Loucy (cell line): ENCODE data around the gene RC3H2.
A peak's percentile ranks its signal among the peaks of the same experiment; 100 is the strongest.

Experiments used
- H2AFZ ChIP-seq: fragments of 200-600 bp; sonication (generic); 2 replicates; pipeline ENCODE4 v1.6.0; 2016; ENCODE audit warnings: antibody characterized with exemption, mild to moderate bottlenecking, low read length, moderate library complexity
- H3F3A ChIP-seq: fragments of 200-600 bp; 2 replicates; pipeline ENCODE4 v1.6.0; 2016; ENCODE audit warnings: antibody characterized with exemption, low read depth, mild to moderate bottlenecking
- H3K27me3 ChIP-seq: fragments of 200-600 bp; sonication (generic); 2 replicates; pipeline ENCODE4 v1.6.1; 2014; ENCODE audit warnings: low read length, mild to moderate bottlenecking; ENCODE audit not compliant: insufficient read depth, poor library complexity, severe bottlenecking
- H3K36me3 ChIP-seq: fragments of 200-600 bp; sonication (generic); 2 replicates; pipeline ENCODE4 v1.6.1; 2016; ENCODE audit warnings: low read length; ENCODE audit not compliant: insufficient read depth
- H3K4me1 ChIP-seq: fragments of 200-600 bp; sonication (generic); 2 replicates; pipeline ENCODE4 v1.5.1; 2014; ENCODE audit warnings: low read length, mild to moderate bottlenecking; ENCODE audit not compliant: insufficient read depth, poor library complexity, severe bottlenecking
- H3K4me2 ChIP-seq: fragments of 200-600 bp; sonication (generic); 2 replicates; pipeline ENCODE4 v1.6.0; 2014; ENCODE audit warnings: antibody characterized with exemption, low read length, low read depth, mild to moderate bottlenecking; ENCODE audit not compliant: poor library complexity, severe bottlenecking
- H3K4me3 ChIP-seq: fragments of 200-600 bp; sonication (generic); 2 replicates; pipeline ENCODE4 v1.5.1; 2014; ENCODE audit warnings: low read length, mild to moderate bottlenecking, mixed read lengths; ENCODE audit not compliant: poor library complexity, severe bottlenecking
- H3K79me2 ChIP-seq: fragments of 200-600 bp; sonication (generic); 2 replicates; pipeline ENCODE4 v1.6.1; 2014; ENCODE audit warnings: low read length; ENCODE audit not compliant: insufficient read depth
- H3K9ac ChIP-seq: fragments of 200-600 bp; sonication (generic); 2 replicates; pipeline ENCODE4 v1.6.0; 2014; ENCODE audit warnings: mild to moderate bottlenecking, low read depth, low read length, moderate library complexity; ENCODE audit not compliant: poor library complexity, severe bottlenecking
- H3K9me2 ChIP-seq: fragments of 200-600 bp; sonication (generic); replicated peaks from 2 replicates; pipeline ENCODE4 v1.6.1; 2016; ENCODE audit warnings: low read depth, low read length, mixed read lengths
- H3K9me3 ChIP-seq: fragments of 200-600 bp; sonication (generic); 2 replicates; pipeline ENCODE4 v1.6.1; 2014; ENCODE audit warnings: mild to moderate bottlenecking, antibody characterized with exemption, low read length, low read depth; ENCODE audit not compliant: insufficient read depth
- H4K20me1 ChIP-seq: fragments of 200-600 bp; sonication (generic); 2 replicates; pipeline ENCODE4 v1.6.0; 2014; ENCODE audit warnings: antibody characterized with exemption, low read length, mild to moderate bottlenecking; ENCODE audit not compliant: insufficient read depth, poor library complexity, severe bottlenecking
- CTCF ChIP-seq: fragments of 200-600 bp; sonication (generic); conservative IDR thresholded peaks from 2 replicates; pipeline ENCODE4 v1.5.1; 2014; ENCODE audit warnings: mild to moderate bottlenecking, antibody characterized with exemption, low read length
- EZH2phosphoT487 ChIP-seq: fragments of 200-600 bp; IDR thresholded peaks from 2 replicates; pipeline ENCODE4 v1.6.1; 2018; ENCODE audit warnings: antibody characterized with exemption, mild to moderate bottlenecking, moderate library complexity, borderline replicate concordance

RC3H2 gene

GRCh38 chr9:122815544-122815943 lies 89.6 kb downstream of the RC3H2 start:
- Histone ChIP-seq H3K4me2 (peak overlapping the region; percentile 89), H3K79me2 (peaks cover 36% of the 10 kb centered on the region), H3K27me3 (no peaks in the 10 kb centered on the region), H3K4me3 (peak overlapping the region; percentile 69), H3K36me3 (peaks cover 18% of the 10 kb centered on the region), H2AFZ (no peak overlapping the region; the same call in 1 of the 2 replicates), H3K9me3 (no peaks in the 10 kb centered on the region), H4K20me1 (peaks cover 3% of the 10 kb centered on the region), H3K9ac (peak overlapping the region; percentile 52), H3K4me1 (peaks cover 21% of the 10 kb centered on the region), H3F3A (peaks cover 5% of the 10 kb centered on the region; the same call in 1 of the 2 replicates), H3K9me2 (no peaks in the 10 kb centered on the region)
- TF ChIP-seq EZH2phosphoT487 (no peak), CTCF (no peak)

- Histone ChIP-seq H3K4me3 (no peak overlapping the region), H3K9ac (no peak overlapping the region), H3K36me3 (peaks cover 8% of the 10 kb centered on the region), H2AFZ (no peak overlapping the region), H3F3A (peaks cover 5% of the 10 kb centered on the region; the same call in 1 of the 2 replicates), H3K4me1 (peaks cover 25% of the 10 kb centered on the region), H3K27me3 (no peaks in the 10 kb centered on the region), H3K9me3 (no peaks in the 10 kb centered on the region), H3K9me2 (no peaks in the 10 kb centered on the region), H3K4me2 (no peak overlapping the region), H4K20me1 (no peaks in the 10 kb centered on the region), H3K79me2 (peaks cover 26% of the 10 kb centered on the region)
- TF ChIP-seq CTCF (no peak), EZH2phosphoT487 (no peak)
Observed at GRCh38 chr9:122814545-122814944, 90.6 kb downstream of the RC3H2 start.

DNA sequence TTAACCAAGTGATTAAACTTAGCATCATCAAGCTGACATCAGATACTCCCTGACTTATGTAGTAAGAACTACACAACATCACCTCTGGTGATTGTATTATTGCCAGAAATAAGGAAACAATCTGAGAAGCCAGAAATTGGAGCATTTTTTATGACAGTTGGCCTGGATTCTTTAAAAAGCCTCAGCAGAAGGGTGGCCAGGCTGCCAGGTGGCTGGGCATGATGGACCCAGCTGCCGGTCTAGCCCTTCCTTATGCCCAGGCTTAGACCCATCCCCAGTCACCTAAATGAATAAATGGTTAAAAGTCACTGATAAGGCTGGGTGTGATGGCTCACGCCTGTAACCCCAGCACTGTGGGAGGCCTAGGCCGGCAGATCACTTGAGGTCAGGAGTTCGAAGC lies 92.4 kb downstream of the RC3H2 start:
- H3K4me1 ChIP-seq, result peaks cover 32% of the 10 kb centered on the region
- no peak overlapping the region for H3K4me2 ChIP-seq

More for the DNA sequence above, 92.4 kb downstream of the RC3H2 start:
- H2AFZ ChIP-seq, result no peak overlapping the region
- no peak overlapping the region for H3K9ac ChIP-seq
- TF ChIP-seq CTCF (no peak), EZH2phosphoT487 (no peak)
- peaks cover 3% of the 10 kb centered on the region; the same call in 1 of the 2 replicates for H3K36me3 ChIP-seq
- H3K4me3 ChIP-seq, result no peak overlapping the region
- no peaks in the 10 kb centered on the region for H3K9me2 ChIP-seq
- peaks cover 5% of the 10 kb centered on the region; the same call in 1 of the 2 replicates for H3F3A ChIP-seq
- H3K9me3 ChIP-seq, result no peaks in the 10 kb centered on the region
- H3K27me3 ChIP-seq, result no peaks in the 10 kb centered on the region
- H4K20me1 ChIP-seq, result no peaks in the 10 kb centered on the region
- H3K79me2 ChIP-seq, result peaks cover 12% of the 10 kb centered on the region; the same call in 1 of the 2 replicates
